Cardiac muscle cell (in vitro differentiated cells and primary cell): ENCODE measurements around the gene PRDX6. TPM values are rescaled to one million over a fixed set of nuclear protein-coding genes. Genes with fewer than 3 reads are reported as not detected.

Experiments
- DNase-seq, 2 donors: peaks; one replicate each; pipeline versions ENCODE4 v3.0.0 to v3.0.0-alpha.2; 2010 to 2017; ENCODE audit warnings: low read depth in 1 of 2, low spot score in 1 of 2
- H3K27ac ChIP-seq: fragments of 200-600 bp; sonication (generic); 2 replicates; pipeline ENCODE4 v1.5.1; 2016
- H3K27me3 ChIP-seq: fragments of 200-600 bp; sonication (generic); 2 replicates; pipeline ENCODE4 v1.6.0; 2016; ENCODE audit warnings: control low read depth
- H3K36me3 ChIP-seq: fragments of 200-600 bp; sonication (generic); 2 replicates; pipeline ENCODE4 v1.5.1; 2016; ENCODE audit warnings: control low read depth
- H3K4me1 ChIP-seq: fragments of 200-600 bp; sonication (generic); 2 replicates; pipeline ENCODE4 v1.8.1; 2017; ENCODE audit warnings: low read depth, mild to moderate bottlenecking, mixed run types
- H3K4me3 ChIP-seq: fragments of 200-600 bp; sonication (generic); 2 replicates; pipeline ENCODE4 v1.5.1; 2016; ENCODE audit warnings: mild to moderate bottlenecking
- H3K9me3 ChIP-seq: fragments of 200-600 bp; sonication (generic); 2 replicates; pipeline ENCODE4 v1.5.1; 2017; ENCODE audit warnings: low read depth, mild to moderate bottlenecking, control low read depth
- CTCF ChIP-seq: IDR thresholded peaks from 2 replicates; pipeline ENCODE4 v1.5.1; 2012; ENCODE audit warnings: low read depth, mild to moderate bottlenecking, low read length
- polyA plus RNA-seq: library from polyadenylated mRNA; unstranded; fragments of >200 nt; fragmentation: Nextera tagmentation; extraction: Ambion mirVana; gene quantifications from 2 replicates; pipeline ENCODE4 v1.2.1, GENCODE V29; 2016
- total RNA-seq: library from RNA; depleted of rRNA; stranded (reverse); fragments of >200 nt; gene quantifications from 2 replicates; pipeline ENCODE4 v1.2.3, GENCODE V29; 2016

The PRDX6 gene
- total and polyA plus RNA-seq, 2 experiments from 2014 or later: 383 to 433 TPM

GRCh38 chr1:173504268-173504667 is 27.1 kb downstream of the PRDX6 start:
- Histone ChIP-seq H3K36me3 (no peaks in the 10 kb centered on the region), H3K4me1 (no peaks in the 10 kb centered on the region), H3K27ac (no peak overlapping the region), H3K4me3 (no peak overlapping the region), H3K9me3 (no peaks in the 10 kb centered on the region), H3K27me3 (no peaks in the 10 kb centered on the region)
- no peak for DNase-seq
- no peak for TF ChIP-seq CTCF

DNA sequence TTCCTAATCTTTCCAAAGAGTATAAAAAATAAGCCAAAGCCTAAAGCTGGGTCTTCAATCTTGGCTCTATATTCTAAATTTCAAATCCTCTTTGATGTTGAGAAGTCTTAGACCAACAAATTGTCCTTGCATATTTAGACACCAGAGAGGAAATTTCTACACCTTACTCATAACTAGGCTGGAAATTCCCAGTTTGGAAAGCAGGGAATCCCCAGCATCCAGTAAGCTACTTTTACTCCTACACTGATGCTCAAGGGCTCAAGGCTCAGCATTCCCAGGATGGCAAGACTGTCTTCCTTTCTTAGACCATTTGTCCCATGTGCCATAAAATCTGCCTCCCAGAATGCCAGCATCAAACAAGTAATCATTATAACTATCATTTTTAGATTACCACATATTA is 28.3 kb downstream of the PRDX6 start:
- Histone ChIP-seq H3K9me3 (no peaks in the 10 kb centered on the region), H3K27me3 (no peaks in the 10 kb centered on the region), H3K4me3 (no peak overlapping the region), H3K36me3 (no peaks in the 10 kb centered on the region), H3K27ac (no peak overlapping the region), H3K4me1 (no peaks in the 10 kb centered on the region)
- DNase-seq: no peak
- no peak for TF ChIP-seq CTCF

GRCh38 chr1:173506437-173506836 is 29.3 kb downstream of the PRDX6 start:
- H3K9me3 ChIP-seq: no peaks in the 10 kb centered on the region
- H3K4me1 ChIP-seq: no peaks in the 10 kb centered on the region
- no peak for DNase-seq
- H3K27ac ChIP-seq: no peak overlapping the region
- no peaks in the 10 kb centered on the region for H3K27me3 ChIP-seq
- no peaks in the 10 kb centered on the region for H3K36me3 ChIP-seq
- no peak for TF ChIP-seq CTCF
- no peak overlapping the region for H3K4me3 ChIP-seq

DNA sequence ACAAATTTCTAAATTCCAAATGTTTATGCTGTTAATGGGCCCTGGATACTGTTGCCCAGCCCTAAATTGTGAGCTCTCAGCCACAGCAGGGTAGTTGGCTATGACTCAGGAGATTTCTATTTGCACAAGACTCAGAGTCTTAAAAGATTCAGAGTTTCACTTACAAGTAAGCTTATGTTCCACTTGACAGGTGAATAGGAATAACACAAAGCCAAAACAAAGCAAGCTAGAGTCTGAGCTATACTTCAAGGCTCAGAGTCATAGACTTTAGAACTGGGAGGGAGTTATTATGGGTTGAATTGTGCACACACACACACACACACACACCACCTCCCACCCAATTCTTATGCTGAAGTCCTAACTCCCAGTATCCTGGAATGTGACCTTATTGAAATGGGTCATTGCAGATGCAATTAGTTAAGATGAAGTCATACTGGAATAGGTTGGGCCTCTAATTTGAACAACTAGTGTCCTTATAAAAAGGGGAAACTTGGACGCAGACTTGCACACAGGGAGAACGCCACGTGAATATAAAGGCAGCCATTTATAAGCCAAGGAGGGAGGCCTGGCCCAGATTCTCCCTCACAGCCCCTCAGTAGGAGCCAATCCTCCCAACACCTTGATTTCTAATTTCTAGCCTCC is 30.2 kb downstream of the PRDX6 start:
- Histone ChIP-seq H3K4me1 (peaks cover 2% of the 10 kb centered on the region), H3K36me3 (no peaks in the 10 kb centered on the region), H3K27ac (no peak overlapping the region), H3K4me3 (no peak overlapping the region), H3K27me3 (no peaks in the 10 kb centered on the region), H3K9me3 (no peaks in the 10 kb centered on the region)
- DNase-seq: peak in 1 of 2 donors; percentile 30
- TF ChIP-seq CTCF: no peak

DNA sequence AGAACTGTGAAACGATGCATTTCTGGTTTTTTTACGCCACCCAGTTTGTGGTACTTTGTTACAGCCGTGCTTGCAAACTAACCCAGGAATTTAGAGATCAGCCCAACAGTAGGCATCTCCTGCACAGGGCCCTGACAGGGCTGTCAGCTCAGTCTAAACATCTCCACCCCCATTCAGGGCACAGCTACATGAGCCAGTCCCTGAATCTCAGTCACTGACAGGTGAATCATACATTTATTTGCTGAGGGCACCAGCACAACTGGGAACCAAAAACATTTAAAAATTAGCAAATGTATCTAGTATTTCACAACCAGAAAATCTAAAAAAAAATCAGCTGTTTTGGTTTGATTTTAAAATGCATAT is 30.7 kb downstream of the PRDX6 start:
- no peak overlapping the region for H3K27ac ChIP-seq
- H3K36me3 ChIP-seq: no peaks in the 10 kb centered on the region
- H3K4me1 ChIP-seq: peaks cover 4% of the 10 kb centered on the region
- no peak for DNase-seq
- no peak overlapping the region for H3K4me3 ChIP-seq
- H3K27me3 ChIP-seq: no peaks in the 10 kb centered on the region
- no peak for TF ChIP-seq CTCF
- no peaks in the 10 kb centered on the region for H3K9me3 ChIP-seq
